GM18511 (cell line): ENCODE measurements around the gene ZHX3.

Experiments used
- ATAC-seq: cut with Tn5 transposase; IDR thresholded peaks from one replicate; pipeline ENCODE4 v1.9.1; 2021; ENCODE audit warnings: mild to moderate bottlenecking, moderate library complexity; ENCODE audit not compliant: unreplicated experiment

Gene ZHX3

DNA sequence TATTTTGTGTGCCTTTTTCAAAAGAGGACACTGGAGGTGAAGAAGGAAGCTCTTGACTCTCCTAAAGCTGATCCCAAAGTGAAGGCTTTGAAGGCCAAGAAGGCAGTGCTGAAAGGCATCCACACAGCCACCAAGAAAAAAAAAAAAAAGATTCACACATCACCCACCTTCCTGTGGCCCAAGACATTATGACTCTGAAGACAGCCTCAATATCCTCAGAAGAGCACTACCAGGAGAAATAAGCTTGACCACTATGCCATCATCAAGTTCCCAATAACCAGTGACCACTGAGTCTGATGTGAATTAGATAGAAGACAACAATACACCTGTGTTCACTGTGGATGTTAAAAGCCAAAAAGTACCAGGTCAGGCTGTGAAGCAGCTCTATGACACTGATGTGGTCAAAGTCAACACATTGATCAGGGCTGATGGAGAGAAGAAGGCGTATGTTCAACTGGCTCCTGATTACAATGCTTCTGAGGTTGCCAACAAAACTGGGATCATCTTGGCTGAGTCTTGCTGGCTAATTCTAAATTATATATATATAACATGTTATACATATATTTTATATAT lies 120.8 kb downstream of the ZHX3 start:
- no peak for ATAC-seq

DNA sequence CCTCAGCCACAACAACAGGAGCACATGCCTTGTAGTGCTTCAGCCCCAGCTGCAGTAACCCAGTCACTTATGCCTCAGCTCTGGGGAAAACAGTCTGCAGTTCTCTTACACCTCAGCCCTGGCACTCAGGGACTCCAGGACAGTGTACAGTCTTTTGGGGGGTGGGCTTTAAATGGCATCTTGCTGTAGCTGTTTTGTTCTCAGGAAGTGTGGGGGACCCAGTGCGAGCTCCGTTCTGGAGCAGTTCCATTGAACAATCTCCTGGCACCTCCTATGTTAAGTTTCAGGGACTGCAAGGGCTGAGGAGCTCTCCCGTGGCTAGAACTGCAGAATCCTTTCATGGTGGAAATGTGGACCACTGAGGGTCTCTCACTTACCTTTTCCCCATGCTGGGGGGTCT lies 125.0 kb downstream of the ZHX3 start:
- no peak for ATAC-seq

DNA sequence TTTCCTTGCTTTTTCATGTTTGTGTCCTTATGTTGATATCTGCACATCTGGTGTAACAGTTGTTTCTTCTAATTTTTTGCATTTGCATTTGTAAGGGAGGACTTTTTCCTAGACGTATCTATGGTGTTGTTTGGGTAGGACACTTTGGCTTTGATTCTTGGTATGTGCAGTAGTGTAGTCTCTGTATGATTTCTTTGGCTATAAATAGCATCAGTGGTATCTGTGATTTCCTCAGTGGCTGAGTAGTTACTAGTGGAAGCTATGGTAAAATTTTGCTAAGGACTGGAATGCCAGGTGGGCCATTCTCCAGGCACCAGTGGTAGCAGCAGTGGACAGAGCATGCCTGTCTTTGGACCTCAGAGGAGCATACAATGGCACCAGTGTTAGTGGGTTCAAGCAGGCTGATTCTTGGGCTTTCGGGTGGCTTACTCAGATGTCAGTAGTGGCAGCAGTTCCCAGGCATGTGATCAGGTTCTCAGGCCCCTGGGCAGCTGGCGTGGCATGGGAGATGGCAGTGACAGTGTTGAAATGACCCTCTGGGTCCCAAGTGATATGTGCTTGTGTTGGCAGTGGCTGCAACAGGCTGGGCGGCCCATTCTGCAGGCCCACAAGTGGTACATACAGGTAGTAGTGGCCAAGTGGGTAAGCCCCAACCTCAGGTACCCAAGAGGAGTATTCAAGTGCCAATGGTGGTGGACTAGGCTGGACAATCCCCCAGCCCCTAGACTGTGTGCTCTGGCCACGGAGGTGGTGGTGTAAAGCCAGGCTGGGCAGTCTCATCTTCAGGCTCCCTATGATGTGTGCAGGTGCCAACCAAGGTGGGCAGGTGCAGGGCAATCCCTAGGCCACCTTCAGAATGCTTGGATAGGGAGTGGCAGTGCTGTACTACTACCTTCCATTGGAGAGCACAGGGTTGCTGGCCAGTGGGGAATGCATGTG lies 125.7 kb downstream of the ZHX3 start:
- no peak for ATAC-seq

DNA sequence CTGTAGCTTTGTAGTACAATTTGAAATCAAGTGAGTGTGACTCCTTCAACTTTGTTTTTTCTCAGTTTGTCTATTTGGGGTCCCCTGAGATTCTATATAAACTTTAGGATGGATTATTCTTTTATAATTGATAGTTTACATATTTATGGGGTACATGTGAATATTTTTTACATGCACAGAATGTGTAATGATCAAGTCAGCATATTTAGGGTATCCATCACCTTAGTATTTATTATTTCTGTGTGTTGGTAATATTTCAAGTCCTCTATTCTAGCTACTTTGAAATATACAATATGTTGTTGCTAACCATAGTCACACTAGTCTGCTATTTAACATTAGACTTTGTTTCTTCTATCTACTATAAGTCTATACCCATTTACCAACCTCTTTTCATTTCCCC lies 129.9 kb downstream of the ZHX3 start:
- ATAC-seq: no peak

DNA sequence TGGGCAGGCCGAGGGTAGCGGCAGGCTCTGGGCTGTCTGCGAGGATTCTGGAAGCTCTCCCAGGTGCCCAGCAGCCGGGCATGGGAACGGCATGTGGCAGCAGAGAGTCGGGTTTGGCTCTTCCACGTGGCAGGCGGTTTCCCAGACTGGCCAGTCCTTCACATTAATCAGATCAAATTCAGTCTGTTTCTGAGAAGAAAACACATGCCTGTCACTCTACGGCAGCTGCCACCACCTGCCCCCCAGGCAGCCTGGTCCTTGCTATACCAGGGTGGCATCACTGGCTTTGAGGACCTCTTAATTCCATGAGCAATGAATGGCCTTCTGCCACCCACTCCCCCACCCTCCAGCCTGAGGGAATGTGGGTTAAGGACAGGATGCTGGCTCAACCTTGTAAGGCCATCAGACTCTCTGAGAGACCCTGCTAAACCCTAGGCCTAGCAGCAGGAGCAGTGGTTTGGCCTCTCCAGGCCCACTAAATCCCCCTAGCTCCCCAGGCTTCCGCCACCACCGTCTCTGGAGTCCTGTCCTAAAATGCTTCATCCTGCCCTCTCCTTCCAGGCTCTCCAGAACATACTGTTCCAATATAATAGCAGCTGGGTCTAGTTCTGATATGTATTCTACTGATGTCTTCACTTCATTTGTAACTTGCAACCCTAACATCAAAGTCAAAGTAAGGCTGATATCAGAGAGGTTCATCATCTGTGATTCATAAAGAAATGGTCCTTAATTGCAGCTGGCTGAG lies 132.3 kb downstream of the ZHX3 start:
- ATAC-seq: no peak

DNA sequence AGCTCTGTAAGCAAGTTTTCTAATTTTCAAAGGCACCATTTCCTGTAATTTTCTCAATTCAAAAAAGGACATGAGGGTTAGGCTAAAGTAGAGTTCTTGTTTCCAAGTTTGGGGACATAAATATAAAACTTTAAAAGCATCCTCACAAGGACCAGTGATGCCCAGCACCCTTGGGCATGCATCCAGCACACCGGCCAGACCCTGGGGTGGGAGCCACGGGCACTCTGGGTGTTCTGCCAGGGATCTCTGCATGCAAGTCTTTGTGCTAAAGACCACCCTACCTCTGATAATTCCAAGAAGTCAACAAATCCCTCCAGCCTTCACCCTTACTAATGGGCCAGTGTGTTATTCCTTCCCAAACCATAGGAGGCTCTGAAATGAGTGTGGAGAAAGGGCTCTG lies 133.7 kb downstream of the ZHX3 start:
- ATAC-seq: no peak

DNA sequence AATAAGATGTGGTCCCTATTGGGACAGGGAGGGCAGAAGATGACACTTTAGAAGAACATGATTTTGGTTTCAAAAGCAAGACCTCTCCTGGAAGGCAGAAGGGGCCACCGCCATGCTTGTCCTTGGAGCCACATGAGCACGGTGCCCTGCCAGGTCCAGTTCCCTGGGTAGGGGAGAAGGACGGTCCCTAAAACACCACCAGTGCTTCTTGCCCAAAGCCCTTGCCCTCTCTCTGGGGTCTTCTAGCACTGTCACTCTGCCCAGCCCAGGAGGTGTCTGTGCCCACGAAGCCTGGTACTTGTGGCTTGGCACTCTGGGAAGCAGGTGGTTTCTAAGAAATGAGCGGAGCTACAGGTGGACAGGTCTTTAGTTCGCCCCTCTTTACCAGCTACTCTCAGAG lies 134.1 kb downstream of the ZHX3 start:
- ATAC-seq: no peak

DNA sequence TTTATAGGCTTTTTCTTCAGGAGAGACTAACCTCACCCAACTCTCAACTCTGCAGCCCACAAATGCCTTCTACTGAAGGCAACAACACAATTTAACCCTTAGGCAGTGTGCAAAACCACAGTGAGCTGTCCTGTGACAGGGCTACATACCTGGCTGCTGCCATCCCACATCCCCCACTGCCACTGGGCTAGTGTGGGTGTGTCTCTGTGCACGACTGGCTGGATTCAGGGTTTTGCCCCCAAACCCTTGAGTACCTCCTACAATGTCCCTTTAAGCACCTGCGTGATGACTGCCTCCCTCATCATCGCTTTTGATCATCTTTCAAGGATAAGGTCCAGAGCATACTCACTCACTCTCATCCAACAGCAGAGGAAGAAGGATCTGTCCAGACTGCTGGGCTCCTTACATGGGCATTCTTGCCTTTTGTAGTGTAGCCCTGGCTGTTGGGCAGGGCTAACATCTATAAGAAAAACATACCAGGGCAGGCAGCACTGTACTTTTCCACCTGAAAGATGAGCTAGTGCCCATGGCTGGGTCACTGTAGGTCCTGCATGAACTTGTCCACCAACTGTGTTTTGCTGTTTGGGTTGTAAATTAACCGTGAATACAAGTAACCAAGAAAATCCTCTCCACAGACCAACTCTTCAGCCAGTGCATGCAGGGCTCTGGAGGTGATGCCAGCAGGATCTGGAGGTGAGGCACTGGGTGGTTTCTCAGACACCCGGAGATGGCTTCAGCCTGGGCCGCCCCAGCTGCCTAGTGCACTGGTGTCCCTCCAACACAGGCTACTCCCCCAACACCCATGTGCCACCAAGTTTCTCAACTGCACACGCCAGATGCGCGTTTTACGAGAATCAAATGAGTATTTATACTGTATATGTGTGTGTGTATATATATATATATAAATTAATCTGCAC lies 135.0 kb downstream of the ZHX3 start:
- no peak for ATAC-seq

DNA sequence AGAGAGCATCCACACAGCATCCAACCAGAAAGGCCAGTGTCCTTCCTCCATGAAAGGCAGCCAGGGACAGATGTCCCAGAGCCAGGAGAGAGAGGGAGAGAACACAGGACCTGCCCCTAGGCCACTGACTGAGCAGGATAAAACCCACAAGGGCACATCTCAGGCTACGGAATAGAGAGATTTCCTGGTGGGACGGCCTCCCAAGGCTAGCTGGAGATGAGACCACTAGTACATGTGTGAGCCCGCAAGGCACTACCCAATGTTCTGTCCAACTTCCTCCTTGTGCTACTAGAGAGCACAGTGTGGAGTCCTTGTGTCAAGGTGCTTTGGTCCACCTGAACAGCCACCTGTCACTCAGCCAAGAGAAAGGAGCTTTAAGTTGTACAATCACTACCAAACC lies 136.0 kb downstream of the ZHX3 start:
- no peak for ATAC-seq

DNA sequence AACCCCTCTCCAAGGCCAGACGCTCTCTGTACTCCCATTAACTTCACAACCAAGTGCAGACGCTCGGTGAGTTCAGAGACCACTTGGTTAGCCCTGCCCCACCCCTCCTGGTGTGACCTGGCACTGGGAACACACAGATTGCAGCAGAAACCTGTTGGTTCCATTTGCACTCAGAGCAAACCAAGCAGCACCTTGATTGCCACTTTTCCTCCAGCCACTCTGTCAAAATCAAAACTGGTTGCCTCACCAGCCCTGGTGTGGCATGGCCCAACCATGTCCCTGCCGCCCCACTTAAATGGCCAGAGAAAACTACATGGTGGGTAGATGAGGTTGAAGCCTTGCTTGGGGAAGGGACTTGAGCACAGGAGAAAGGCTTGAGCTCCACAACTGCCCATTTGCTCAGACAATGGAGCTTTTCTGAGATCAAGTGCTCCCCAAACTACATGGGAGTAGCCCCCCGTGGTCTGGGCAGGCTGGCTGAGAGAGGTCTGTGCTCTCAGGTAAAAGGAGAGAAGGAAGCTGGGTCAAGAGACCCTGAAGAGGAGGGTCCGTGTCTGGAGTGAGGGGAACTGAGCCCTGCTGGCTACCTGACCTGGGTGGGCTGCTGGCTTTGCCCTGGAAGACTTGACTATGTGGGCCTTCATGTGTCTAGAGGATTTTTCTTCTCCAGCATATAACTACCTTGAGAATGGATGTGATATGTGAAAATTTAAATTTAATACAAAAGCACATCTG lies 136.8 kb downstream of the ZHX3 start:
- ATAC-seq: no peak

DNA sequence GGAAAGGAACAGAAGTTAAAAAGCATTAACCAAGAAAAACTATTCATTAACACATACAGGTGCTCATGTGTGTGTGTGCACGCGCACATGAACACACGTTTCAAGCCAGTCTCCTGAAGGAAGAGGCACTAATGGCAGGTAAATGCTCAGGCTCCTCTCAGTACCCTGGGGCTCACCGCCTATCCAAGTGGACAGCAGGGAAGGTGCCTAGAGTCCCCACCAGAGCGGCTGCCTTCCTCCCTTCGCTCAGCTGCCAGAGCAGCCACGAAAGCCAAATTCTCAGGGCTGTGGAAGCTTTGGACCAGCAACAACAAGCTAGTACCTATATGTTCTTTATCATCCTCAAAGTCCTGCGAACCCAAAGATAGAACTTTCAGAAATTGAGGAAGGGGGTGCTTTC lies 137.6 kb downstream of the ZHX3 start:
- no peak for ATAC-seq

DNA sequence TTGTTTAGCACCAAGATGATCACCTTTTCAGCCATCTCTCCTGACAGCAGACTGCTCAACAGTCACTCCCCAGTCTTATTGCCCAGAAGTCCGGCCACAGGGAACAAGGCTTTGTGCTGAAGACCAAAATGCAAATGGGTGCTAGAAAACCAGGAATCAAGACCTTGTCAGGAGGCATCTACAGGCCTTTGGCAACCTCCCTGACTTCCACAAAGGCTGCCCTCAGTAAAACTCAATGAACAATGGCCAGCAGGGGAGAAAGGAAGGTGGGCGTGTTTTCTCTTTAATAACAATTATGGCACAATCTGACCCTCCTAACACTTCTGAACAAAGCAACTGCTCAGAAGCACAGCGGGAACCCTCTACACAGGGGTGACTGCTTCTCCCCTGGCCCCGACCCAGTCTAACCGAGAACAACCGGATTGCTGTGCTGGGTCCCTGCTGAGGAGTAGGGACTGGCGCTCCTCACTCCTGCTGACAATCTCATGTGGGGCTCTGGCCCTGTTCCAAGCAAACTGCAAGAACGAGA lies 138.6 kb downstream of the ZHX3 start:
- ATAC-seq: no peak

DNA sequence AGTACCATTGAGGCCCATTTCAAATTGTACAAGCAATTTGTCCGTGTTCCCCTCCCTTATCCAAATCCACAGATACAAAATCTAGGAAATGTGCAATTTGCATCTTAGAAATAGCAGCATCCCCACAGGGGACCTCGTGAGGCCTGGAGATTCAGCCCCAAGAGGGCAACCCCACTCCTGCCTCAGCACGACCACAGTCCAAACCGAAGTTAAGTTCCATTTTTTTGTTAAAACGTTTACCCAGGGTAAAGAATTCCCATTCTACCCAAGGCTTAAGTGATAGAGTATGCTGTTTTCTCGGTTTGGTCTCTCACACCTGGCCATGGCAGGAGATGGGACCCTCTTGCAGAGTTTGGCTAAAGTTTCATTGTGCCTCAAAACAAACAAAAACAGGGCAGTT lies 139.0 kb downstream of the ZHX3 start:
- ATAC-seq: no peak

DNA sequence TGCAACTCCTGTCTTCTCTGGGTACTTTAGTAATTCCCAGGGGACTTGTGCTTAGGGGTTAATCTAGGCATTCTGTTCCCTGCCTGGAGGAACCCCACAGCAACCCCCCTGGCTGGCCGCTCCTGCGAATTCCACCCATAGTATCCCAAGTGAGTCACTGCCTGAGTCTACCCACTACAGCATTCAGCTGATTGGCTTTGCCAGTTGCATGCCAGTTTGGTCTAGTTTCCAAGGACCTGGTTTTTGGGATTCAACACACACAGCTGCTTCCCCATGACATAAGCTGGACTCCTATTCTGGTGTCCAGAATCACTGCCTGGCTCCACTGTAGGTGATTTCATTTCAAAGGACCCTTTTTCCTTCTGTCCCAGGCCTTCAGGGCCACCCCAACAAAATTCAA lies 139.9 kb downstream of the ZHX3 start:
- no peak for ATAC-seq

DNA sequence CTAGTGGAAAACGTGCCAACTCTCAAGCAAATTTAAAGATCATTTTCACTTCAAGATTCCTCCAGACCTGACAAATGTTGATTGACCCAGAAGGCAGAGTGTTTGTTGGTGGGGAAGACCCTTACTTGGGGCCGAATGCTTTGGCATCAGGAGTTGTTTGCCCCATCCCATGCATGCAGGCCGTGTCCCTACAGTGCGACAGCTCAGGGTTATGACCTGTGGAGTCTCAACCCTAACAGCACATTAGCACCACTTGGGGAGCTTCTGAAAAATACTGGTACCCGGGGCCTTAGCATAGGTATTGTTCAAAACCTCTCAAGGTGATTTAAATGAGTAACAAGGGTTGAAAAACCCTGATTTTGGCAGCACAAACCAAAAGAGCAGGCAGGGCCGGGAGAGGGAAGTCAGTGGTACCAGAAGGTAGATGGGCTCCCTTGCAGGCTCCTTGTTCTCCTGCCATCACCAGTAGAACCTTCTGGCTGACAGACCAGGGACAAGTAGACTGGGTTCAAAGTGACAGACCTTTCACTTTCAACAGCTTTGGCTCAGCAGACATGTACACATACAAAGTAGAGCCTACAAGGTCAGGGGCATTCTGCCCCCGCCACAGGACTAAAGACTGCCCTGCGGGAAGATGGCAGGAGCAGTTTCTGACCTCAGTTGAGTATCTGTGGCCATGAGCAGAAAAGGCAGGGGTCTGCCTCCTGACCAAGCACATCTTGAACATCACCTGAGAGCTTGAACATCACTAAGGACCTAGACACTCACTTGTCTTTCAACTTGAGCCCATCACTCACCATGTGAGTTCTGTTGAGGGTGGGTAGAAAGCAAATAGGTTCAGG lies 140.6 kb downstream of the ZHX3 start:
- no peak for ATAC-seq

DNA sequence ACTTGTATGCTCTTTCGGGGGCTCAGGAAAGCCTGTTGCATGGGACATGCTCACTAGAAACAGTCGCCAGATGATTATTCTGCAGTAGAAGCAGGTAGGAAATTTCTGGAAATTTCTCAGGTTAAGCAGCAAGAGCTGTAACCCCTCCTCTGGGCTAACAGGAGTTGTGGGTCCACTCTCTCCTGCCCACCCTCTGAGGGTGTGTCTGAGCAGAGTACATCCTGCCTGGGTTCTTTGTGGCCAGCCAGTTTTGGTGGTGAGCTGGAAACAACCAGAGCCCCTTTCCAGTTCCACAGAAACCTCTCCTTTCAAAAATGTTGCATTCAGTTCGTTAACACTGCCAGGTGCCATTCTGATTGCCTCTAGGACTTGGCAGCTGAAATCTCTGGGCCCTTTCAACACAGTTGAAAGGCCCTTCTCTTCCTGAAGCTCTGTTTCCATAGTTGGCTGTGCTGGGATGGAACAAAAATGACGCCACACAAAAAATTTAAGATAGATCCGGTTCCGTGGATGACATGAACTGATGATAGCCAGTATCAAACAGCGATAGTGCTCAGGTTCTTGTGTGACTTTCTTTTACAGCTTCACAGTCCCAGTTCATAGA lies 141.7 kb downstream of the ZHX3 start:
- no peak for ATAC-seq

DNA sequence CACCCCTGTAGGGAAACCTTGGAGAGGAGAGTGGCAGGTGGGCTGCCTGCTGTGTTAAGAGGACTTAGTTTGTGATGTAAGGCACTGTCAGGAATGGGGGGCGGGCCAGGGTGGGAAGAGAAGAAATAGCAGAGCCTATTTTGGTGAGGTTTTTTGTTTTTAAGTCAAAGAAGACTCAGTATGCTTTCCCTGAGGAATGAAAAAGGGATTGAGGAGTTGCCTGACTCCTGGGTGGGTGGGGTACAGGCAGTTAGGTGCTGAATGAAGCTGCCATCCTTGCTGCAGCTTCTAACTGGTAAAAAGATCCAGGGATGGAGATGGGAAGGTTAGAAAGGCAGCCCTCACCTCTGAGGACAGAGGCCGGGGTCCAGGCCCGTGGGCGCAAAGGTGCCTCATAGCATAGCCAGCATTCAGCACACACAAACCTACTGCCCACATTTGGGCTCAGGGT lies 142.3 kb downstream of the ZHX3 start:
- ATAC-seq: no peak

DNA sequence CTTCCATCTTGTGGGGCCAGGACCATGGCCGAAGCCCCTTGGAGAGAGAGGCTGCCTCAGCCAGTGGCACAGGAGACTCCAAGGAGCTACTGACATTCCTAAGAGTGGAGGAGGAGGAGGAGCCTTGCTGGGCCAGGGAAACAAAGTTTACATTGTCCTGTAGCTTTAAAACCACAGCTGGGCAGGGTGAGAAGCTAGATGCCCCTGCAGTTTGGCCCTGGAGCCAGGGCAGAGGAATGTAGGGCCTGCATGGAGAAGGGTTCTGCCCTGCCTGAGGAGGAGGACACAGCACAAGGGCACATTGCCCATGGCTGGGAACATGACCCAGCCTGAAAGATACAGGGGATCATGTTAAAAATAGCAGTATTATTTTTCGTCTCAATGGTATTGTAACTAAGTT lies 142.7 kb downstream of the ZHX3 start:
- no peak for ATAC-seq

DNA sequence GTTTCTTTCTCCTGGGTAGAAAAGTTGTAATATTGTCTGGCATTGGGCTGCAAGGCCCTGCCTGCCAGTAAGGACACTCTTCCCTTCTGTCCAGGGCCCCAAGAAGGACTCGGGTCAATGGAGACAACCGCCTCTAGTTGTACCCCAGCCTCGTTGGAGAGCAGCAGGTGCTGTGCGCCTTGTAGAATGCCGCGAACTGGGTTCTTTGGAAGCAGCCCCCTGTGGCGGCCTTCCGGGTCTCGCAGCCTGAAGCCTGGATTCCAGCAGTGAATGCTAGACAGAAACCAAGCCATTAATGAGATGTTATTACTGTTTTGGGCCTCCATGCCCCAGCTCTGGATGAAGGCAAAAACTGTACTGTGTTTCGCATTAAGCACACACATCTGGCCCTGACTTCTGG lies 143.2 kb downstream of the ZHX3 start:
- ATAC-seq: no peak
